Measurements from ENCODE around the gene GCK.

DNA sequence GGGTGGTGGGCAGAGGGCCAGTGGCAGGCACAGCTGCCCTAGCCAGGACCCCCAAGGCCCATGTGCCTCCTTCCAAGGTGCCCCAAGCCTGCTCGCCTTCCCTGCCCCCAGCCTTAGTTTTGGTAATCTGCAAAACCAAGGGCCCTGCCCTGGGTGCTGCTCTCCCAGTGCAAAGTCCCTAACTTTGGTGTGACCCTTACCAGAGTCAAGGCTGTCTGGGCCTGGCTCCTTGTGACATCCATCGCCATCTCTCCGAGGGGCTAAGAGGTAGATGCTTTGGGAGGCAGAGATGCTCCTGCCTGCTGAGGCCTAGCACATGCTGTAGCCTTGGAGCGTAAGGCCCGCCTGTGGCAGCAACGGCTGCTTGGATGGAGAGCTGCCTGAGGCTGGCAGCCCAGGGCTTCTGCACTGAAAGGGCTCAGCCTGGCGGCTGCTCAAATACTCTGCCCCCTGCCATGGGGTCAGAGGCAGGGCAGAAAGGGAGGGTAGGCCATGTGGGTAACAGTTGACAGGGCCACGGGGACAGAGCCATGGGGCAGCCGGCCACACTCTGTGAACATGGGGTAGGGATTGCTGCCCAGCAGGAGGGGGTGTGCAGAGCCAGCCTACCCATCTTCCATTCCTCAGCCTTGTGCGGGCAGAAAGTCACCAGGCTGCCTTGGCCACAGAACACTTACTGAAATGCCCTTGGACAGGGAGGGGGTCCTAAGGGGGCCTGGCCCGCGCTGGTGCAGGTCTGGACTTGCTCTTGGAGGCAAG lies 30.2 kb downstream of the GCK start:
- TF ChIP-seq, protein P1, sequence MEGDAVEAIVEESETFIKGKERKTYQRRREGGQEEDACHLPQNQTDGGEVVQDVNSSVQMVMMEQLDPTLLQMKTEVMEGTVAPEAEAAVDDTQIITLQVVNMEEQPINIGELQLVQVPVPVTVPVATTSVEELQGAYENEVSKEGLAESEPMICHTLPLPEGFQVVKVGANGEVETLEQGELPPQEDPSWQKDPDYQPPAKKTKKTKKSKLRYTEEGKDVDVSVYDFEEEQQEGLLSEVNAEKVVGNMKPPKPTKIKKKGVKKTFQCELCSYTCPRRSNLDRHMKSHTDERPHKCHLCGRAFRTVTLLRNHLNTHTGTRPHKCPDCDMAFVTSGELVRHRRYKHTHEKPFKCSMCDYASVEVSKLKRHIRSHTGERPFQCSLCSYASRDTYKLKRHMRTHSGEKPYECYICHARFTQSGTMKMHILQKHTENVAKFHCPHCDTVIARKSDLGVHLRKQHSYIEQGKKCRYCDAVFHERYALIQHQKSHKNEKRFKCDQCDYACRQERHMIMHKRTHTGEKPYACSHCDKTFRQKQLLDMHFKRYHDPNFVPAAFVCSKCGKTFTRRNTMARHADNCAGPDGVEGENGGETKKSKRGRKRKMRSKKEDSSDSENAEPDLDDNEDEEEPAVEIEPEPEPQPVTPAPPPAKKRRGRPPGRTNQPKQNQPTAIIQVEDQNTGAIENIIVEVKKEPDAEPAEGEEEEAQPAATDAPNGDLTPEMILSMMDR (IDR thresholded peaks at IDR 0.05): no peak
- TF ChIP-seq POLR2A (IDR thresholded peaks at IDR 0.05): no peak
